Neuron (in vitro differentiated cells): ENCODE data around the gene JAZF1.
"Not testable (repeated sequence)": the region's sequence is repeated elsewhere in the genome, so short reads cannot be mapped to it uniquely, and the experiment has no call there.

Experiments
- H2AFZ ChIP-seq: one replicate; pipeline ENCODE4 v1.6.1; 2013; ENCODE audit warnings: low read depth, mild to moderate bottlenecking, inconsistent platforms, low read length, moderate library complexity
- H3K27me3 ChIP-seq: one replicate; pipeline ENCODE4 v1.6.1; 2013; ENCODE audit warnings: low read length; ENCODE audit not compliant: insufficient read depth
- H3K36me3 ChIP-seq: one replicate; pipeline ENCODE4 v1.6.1; 2013; ENCODE audit warnings: low read length; ENCODE audit not compliant: insufficient read depth
- H3K4me1 ChIP-seq: one replicate; pipeline ENCODE4 v1.6.1; 2013; ENCODE audit warnings: low read length; ENCODE audit not compliant: insufficient read depth
- H3K4me3 ChIP-seq: 2 replicates; pipeline ENCODE4 v1.5.1; 2013; ENCODE audit warnings: mild to moderate bottlenecking, low read length, moderate library complexity
- H3K9me3 ChIP-seq: one replicate; pipeline ENCODE4 v1.6.1; 2013; ENCODE audit warnings: low read length

JAZF1 gene

GRCh38 chr7:27872356-27873275 lies 308.0 kb downstream of the JAZF1 start:
- no peak overlapping the region for H2AFZ ChIP-seq
- H3K36me3 ChIP-seq = no peaks in the 10 kb centered on the region
- no peaks in the 10 kb centered on the region for H3K27me3 ChIP-seq
- no peaks in the 10 kb centered on the region for H3K4me1 ChIP-seq
- no peak overlapping the region for H3K4me3 ChIP-seq
- peaks cover 2% of the 10 kb centered on the region for H3K9me3 ChIP-seq

GRCh38 chr7:27871866-27872265 lies 308.7 kb downstream of the JAZF1 start:
- Histone ChIP-seq H2AFZ (no peak overlapping the region), H3K27me3 (no peaks in the 10 kb centered on the region)

GRCh38 chr7:27871086-27871485 lies 309.5 kb downstream of the JAZF1 start:
- H3K4me3 ChIP-seq = no peak overlapping the region
- H3K27me3 ChIP-seq = no peaks in the 10 kb centered on the region
- no peak overlapping the region for H2AFZ ChIP-seq
- no peaks in the 10 kb centered on the region for H3K36me3 ChIP-seq
- H3K9me3 ChIP-seq = peaks cover 2% of the 10 kb centered on the region
- H3K4me1 ChIP-seq = no peaks in the 10 kb centered on the region

More at GRCh38 chr7:27871866-27872265, 308.7 kb downstream of the JAZF1 start:
- no peaks in the 10 kb centered on the region for H3K36me3 ChIP-seq
- H3K4me3 ChIP-seq = no peak overlapping the region
- H3K4me1 ChIP-seq = no peaks in the 10 kb centered on the region
- peaks cover 2% of the 10 kb centered on the region for H3K9me3 ChIP-seq

GRCh38 chr7:27870595-27870994 lies 310.0 kb downstream of the JAZF1 start:
- Histone ChIP-seq H3K4me3 (no peak overlapping the region), H2AFZ (no peak overlapping the region), H3K36me3 (no peaks in the 10 kb centered on the region), H3K9me3 (no peaks in the 10 kb centered on the region), H3K4me1 (no peaks in the 10 kb centered on the region), H3K27me3 (no peaks in the 10 kb centered on the region)

- no peaks in the 10 kb centered on the region for H3K36me3 ChIP-seq
- no peak overlapping the region for H2AFZ ChIP-seq
- no peaks in the 10 kb centered on the region for H3K27me3 ChIP-seq
- no peaks in the 10 kb centered on the region for H3K4me1 ChIP-seq
- H3K9me3 ChIP-seq = no peaks in the 10 kb centered on the region
- H3K4me3 ChIP-seq = no peak overlapping the region
Measured at GRCh38 chr7:27869056-27869455, 311.5 kb downstream of the JAZF1 start.

GRCh38 chr7:27868131-27868550 lies 312.5 kb downstream of the JAZF1 start:
- no peaks in the 10 kb centered on the region for H3K36me3 ChIP-seq
- H3K27me3 ChIP-seq = no peaks in the 10 kb centered on the region
- H3K4me3 ChIP-seq = no peak overlapping the region
- no peaks in the 10 kb centered on the region for H3K4me1 ChIP-seq
- no peaks in the 10 kb centered on the region for H3K9me3 ChIP-seq
- H2AFZ ChIP-seq = no peak overlapping the region

- no peaks in the 10 kb centered on the region for H3K27me3 ChIP-seq
- no peaks in the 10 kb centered on the region for H3K9me3 ChIP-seq
- no peaks in the 10 kb centered on the region for H3K36me3 ChIP-seq
- H2AFZ ChIP-seq = no peak overlapping the region
- H3K4me1 ChIP-seq = no peaks in the 10 kb centered on the region
- H3K4me3 ChIP-seq = no peak overlapping the region
Measured at GRCh38 chr7:27866828-27867672, 313.5 kb downstream of the JAZF1 start.

- no peak overlapping the region for H3K4me3 ChIP-seq
- no peaks in the 10 kb centered on the region for H3K4me1 ChIP-seq
- H2AFZ ChIP-seq = no peak overlapping the region
- no peaks in the 10 kb centered on the region for H3K9me3 ChIP-seq
- H3K36me3 ChIP-seq = no peaks in the 10 kb centered on the region
- no peaks in the 10 kb centered on the region for H3K27me3 ChIP-seq
Measured at GRCh38 chr7:27866256-27866655, 314.3 kb downstream of the JAZF1 start.

GRCh38 chr7:27863880-27864279 lies 316.7 kb downstream of the JAZF1 start:
- Histone ChIP-seq H2AFZ (no peak overlapping the region), H3K9me3 (no peaks in the 10 kb centered on the region), H3K27me3 (no peaks in the 10 kb centered on the region), H3K4me3 (no peak overlapping the region), H3K36me3 (no peaks in the 10 kb centered on the region), H3K4me1 (no peaks in the 10 kb centered on the region)

GRCh38 chr7:27861747-27862146 lies 318.8 kb downstream of the JAZF1 start:
- H3K27me3 ChIP-seq = no peaks in the 10 kb centered on the region
- no peaks in the 10 kb centered on the region for H3K9me3 ChIP-seq
- no peak overlapping the region for H3K4me3 ChIP-seq
- H3K36me3 ChIP-seq = no peaks in the 10 kb centered on the region
- H3K4me1 ChIP-seq = no peaks in the 10 kb centered on the region
- H2AFZ ChIP-seq = no peak overlapping the region

GRCh38 chr7:27860800-27861199 lies 319.8 kb downstream of the JAZF1 start:
- no peak overlapping the region for H3K4me3 ChIP-seq
- H3K9me3 ChIP-seq = no peaks in the 10 kb centered on the region
- H2AFZ ChIP-seq = no peak overlapping the region
- no peaks in the 10 kb centered on the region for H3K4me1 ChIP-seq
- H3K27me3 ChIP-seq = no peaks in the 10 kb centered on the region
- no peaks in the 10 kb centered on the region for H3K36me3 ChIP-seq

- H3K9me3 ChIP-seq, H3K4me1 ChIP-seq, H3K27me3 ChIP-seq, H3K4me3 ChIP-seq, H3K36me3 ChIP-seq, H2AFZ ChIP-seq: not testable (repeated sequence)
Measured at GRCh38 chr7:27856703-27857485, 323.7 kb downstream of the JAZF1 start.

- H3K9me3 ChIP-seq = no peaks in the 10 kb centered on the region
- H3K36me3 ChIP-seq = no peaks in the 10 kb centered on the region
Measured at GRCh38 chr7:27850531-27850930, 330.1 kb downstream of the JAZF1 start.

More at GRCh38 chr7:27850531-27850930, 330.1 kb downstream of the JAZF1 start:
- H3K4me3 ChIP-seq = no peak overlapping the region
- no peak overlapping the region for H2AFZ ChIP-seq
- H3K27me3 ChIP-seq = no peaks in the 10 kb centered on the region
- no peaks in the 10 kb centered on the region for H3K4me1 ChIP-seq
